B cell (primary cell): ENCODE results near the gene NDEL1.

Source experiments
- EZH2 ChIP-seq: IDR thresholded peaks from 2 replicates; pipeline ENCODE4 v1.6.1; 2012; ENCODE audit warnings: borderline replicate concordance, low read depth, mild to moderate bottlenecking, moderate library complexity, low read length; ENCODE audit not compliant: insufficient read depth, poor library complexity, severe bottlenecking
- TF ChIP-seq, protein P1 (sequence below): fragments of 200-600 bp; IDR thresholded peaks from one replicate; pipeline ENCODE4 v1.8.0; 2022; ENCODE audit warnings: antibody characterized with exemption, mild to moderate bottlenecking

DNA sequence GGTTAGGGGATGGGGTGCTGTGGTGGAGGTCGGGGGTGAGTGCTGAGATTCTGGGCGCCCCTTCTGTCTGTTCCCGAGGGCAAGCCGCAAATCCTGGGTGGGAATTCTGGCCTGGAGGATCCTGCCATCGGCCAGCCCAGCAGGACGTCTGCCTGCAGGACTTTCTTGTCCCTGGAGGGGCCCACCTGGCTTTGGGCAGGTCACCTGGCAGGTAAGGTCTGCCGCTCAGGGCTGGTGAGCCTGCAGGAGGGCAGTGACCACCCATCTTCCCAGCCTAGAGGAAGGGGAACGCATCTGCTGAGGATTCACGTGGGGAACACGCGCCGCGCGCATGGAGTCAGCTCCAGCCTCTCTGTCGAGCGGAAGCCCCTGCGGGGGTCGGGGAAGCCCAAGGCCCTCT, 43.4 kb upstream of the NDEL1 start:
- TF ChIP-seq EZH2 = no peak
- TF ChIP-seq, protein P1, sequence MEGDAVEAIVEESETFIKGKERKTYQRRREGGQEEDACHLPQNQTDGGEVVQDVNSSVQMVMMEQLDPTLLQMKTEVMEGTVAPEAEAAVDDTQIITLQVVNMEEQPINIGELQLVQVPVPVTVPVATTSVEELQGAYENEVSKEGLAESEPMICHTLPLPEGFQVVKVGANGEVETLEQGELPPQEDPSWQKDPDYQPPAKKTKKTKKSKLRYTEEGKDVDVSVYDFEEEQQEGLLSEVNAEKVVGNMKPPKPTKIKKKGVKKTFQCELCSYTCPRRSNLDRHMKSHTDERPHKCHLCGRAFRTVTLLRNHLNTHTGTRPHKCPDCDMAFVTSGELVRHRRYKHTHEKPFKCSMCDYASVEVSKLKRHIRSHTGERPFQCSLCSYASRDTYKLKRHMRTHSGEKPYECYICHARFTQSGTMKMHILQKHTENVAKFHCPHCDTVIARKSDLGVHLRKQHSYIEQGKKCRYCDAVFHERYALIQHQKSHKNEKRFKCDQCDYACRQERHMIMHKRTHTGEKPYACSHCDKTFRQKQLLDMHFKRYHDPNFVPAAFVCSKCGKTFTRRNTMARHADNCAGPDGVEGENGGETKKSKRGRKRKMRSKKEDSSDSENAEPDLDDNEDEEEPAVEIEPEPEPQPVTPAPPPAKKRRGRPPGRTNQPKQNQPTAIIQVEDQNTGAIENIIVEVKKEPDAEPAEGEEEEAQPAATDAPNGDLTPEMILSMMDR = no peak
